HUDEP-2 (cell line): ENCODE data around the gene DNTT.

Source experiments
- DNase-seq, 76 experiments: peaks; one replicate each; lab custom pipeline; 2025; ENCODE audit not compliant: unreplicated experiment in 76 of 76; lab: John Stamatoyannopoulos, UW

The DNTT gene

DNA sequence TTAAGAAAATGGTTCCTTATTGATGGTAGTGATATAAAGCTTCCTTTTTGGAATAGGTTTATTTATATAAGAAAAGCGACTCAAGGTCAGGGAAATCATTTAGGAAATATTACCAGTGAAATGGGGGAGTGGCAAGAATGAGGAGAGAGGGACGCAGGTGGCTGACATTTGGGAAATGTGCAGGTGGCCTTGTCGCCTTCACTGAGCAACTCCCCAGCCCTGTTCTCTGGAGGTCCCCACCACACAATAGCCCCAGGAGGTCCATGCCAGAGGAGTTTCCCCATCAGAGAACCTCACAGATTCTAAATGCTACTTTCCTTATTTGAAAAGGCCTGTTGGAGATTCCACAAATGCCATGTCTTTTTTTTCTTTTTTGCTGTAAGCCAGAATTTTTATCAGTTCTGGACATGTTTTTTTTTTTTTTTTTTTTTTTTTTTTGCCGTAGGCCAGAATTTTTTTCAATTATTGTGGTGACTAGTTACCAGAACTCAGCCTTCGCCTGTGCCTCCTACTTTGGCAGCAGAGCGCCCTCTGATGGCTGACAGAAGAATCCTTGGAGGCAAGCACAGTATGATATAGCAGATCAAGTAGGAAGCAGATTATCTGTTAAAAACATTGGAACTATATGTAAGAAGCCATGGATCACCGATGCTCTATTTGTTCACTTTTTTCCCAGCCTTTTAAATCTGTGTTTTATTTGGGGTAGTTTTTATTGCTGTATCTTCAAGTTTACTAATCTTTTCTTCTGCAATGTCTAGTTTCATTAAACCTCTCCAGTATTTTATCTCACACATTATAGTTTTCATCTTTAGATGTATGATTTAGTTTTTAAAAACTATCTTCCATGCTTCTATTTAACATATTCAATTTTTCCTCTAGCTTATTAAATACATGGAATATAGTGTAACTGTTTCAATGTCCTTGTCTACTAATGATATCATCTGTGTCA is 36.0 kb downstream of the DNTT start:
- DNase-seq: peak in 53 of 76 experiments; percentile 3 to 59 (median 32)

- no peak for DNase-seq
Observed at GRCh38 chr10:96341219-96342182, 37.3 kb downstream of the DNTT start.

DNA sequence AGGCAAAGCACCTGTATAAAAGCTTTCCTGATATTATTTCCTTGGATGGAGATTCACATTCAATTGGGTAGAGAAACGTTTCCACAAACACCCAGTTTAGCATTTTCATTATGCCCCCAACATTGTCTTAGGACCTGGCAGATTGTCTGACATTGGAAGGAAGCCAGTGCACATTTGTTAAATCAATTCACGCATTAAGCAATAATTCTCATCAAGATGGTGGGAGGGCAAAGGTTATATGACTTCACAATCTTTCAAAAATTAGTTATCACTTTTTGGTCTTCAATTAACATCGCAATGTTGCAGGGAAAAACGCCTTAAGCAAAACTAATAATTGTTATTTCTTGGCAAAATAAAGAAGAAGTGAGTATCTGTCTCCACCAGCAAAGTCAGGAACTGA is 38.2 kb downstream of the DNTT start:
- DNase-seq: no peak

DNA sequence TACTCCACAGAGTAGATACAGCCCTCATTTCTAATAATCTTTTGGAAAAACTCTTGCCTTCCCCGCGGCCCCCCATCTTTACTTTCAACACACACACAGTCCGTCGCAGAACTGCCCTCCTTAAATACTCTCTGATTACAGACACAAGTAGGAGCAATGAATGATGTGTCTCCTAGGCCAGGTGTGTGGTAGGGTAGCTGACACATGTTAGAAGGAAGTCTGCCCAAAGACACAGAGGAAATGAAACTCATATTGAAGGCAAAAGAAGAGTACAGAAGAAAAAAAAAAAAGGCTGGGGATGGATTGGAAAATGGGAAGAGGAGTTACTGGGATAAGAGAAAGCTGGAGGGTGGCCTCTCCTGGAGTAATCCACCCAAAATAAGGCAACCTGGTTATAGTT is 39.9 kb downstream of the DNTT start:
- DNase-seq: no peak

- DNase-seq: no peak
Observed at GRCh38 chr10:96345222-96345621, 41.0 kb downstream of the DNTT start.

DNA sequence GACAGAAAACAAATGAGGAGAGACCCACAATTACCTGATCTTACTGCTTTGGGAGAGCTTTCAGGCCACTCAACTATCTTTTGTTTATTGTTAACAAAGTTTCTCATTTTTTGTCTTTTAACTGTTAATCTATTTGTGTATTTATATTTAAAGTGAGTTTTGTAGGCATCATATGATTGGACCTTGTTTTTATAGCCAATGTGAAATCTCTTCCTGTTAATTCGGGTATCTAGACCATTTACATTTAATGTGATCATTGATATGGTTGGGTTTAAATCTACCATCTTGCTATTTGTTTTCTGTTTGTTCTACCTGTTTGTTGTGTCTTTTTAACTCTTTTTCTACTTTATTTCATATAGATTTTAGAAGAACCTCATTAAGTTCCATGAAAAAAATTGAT is 42.1 kb downstream of the DNTT start:
- no peak for DNase-seq

- no peak for DNase-seq
Observed at GRCh38 chr10:96352027-96352426, 47.8 kb downstream of the DNTT start.

DNA sequence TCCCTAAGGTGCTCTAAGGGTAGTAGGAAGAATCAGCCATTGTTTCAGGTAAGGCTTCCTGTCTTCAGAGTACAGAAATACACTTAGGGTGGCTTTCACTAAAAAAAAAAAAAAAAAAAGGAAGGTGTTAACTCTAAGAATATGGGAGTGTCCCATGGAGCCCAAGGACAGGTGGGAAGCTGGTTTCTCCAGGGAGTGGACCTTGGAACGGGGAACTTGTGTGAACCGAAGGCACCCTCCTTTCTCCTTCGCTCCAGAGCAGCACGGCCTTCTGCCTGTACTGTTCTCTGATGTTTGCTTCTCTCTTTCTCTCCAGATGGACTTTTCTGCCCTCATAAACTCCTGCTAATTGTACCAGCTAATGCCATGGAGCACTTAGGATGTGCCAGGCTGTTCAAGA is 48.3 kb downstream of the DNTT start:
- DNase-seq: no peak

DNA sequence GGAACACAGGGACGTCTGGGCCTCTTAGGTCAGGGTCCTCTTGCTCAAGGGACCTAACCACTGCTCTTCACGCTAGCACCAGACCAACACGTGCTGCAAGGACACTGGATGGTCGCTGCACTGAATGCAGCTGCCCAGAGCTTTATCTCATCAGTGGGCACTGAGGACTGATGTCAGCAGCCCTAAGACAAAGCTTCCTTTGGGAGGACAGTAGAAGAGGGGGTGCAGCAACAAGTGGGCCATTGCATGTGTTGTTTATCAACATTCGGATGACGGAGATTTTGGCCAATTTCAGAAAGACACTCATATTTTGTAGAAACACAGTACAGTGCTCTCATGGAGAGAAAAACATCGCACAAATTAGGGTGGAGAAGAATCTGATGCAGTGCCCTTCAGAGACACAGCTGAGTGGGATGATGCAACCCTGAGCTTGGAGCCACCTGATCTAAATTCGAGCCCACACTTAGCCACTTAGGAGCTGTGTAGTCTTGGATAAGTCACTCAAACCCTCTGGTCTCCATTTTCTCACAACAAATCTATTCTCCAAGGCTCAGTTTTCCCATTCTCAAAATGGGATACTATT is 52.9 kb downstream of the DNTT start:
- DNase-seq: no peak

DNA sequence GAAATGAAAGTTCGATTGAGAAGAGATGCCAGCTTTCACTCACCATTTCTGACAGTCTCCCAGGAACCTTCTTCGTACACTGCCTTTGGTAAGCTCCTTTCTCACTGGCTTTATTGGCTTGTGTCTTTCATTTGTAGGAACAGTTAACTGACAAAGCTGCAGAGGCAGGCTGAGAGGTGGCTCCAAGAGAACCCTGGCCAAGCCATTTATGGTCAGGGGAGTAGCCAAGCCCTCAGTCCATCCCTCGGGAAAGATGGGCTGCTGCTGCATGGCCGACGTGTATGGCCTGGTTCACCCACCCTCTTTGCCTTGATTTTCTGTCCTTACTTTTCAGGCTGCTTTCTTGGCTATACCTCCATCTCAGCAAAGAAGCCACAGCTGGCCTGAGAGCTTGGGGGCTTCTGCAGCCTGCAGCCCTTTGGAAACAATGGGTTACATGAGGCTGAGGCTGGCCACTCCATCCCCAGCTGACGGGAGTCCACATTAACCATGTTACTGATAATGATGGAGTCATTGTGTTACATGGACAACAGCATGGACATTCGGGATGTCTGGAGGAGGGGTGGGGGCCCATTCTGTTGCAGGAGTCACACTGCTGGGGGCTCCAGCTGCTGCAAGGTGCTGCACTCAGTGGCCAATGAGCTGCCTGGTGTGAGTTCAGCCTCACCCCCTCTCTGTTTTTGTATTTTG is 54.8 kb downstream of the DNTT start, which contains the start of gene OPALIN:
Gene OPALIN, minus strand, starts transcription at position 152 of the 690 bp plus-strand sequence. Its CDS starts 106 bp downstream, at position 46.
- no peak for DNase-seq

DNA sequence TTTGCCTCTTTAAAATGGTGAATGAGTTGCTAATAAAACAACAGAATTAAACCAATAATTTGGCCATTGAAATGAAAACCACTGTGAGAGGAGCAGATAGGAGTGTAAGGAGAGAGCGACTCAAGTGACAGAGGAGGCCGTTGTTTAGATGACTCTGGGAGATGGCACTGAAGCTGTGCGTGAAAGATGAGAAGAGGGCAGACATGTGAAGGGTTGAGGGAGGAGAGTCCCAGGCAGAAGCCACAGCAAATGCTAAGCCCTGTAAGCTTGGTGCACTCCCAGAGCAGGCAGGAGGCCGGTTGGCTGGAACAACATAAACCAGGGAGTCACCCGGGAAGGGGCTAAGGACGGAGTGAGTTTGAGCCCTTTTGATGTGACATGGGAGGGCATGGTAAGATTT is 55.4 kb downstream of the DNTT start:
- DNase-seq: no peak

DNA sequence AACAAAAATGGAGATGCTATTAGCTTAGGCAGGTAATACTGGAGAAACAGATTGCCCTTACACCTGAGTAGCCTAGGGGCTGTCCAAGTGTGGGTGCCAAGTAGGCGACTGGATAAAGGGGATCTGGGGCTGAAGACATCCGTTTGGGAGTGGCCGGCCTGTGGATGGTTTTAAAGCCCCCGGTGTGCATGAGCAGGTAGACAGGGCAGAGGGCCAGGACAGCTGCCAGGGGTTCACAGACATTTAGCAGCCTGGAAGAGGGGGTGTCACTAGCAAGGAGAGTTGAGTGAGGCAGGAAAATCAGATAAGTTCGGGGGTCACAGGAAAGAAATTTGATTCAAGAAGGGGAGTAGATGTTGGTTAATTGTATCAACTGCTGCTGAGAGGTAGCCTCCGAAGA is 56.1 kb downstream of the DNTT start:
- no peak for DNase-seq

DNA sequence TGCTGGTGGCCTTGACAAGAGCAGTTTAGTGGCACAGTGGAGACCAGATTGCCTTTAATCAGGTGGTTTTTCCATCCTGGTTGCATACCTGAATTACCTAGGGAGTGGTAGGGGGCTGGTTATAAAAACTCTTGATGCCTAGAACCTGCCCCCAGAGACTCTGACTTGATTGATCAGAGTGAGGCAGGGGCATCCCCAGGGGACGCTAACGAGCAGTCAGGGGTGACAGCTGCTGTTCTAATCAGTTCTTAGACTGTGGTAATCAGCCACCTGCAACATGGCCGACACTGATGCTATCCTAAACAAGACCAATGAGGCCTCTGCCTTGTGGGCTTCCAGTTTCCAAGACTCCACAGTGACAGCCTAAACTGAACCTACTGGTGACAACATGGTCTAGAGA is 56.5 kb downstream of the DNTT start:
- no peak for DNase-seq

DNA sequence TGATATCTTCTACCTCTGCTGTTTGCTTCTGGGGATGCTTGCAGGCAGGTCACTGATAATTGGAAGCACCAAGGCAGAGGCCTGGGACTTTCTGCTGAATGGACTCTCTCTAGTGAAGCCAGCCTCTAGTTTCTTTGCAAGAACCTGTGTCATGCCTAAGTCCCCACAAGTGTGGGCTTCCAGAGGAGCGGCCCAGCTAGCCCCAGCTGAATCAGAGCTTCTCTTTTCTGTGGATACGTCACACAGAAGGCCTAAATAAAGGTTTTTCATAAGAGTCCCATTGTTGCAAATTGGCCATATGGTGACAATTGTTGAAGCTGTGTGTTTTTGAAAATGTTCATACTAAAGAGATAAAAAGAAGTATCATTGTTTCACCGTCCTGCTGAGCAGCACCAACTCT is 61.3 kb downstream of the DNTT start:
- DNase-seq: no peak

DNA sequence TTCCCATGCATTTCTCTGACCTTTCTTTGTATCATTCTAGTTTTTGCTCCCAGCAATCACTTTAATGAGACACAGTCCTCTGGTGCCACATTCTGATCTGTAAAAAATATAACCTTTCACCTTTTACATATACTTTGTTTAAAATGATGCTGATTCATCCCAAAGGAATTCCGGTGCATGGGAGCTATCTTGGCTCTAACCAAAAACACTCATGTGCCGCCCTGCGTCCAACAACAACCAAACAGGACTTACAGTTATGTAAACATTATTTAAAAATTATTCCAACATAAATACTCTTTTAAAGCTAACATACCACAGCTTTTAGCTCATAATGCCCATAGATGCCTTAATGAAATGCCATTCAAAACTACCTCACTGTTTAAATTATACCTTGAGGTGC is 62.3 kb downstream of the DNTT start:
- no peak for DNase-seq

DNA sequence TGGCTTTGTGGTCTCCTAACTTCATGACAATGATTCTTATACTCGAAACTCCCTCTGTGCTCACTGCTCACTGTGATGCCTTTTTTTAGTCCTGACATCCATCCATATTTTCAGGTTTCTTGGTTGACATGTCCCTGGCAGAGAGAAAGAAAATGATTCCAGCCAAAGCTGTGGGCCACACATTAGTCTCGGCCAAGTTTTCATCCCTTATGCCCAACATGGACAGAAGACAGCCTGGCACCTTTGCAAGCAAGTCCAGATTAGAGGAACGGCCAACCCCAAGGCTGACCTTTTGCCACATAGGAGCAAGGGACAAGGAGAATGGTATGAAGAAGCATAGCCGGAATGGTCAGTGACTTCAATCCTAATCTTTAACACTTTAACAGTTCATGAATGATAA is 63.2 kb downstream of the DNTT start:
- DNase-seq: no peak

GRCh38 chr10:96368971-96369370 is 64.7 kb downstream of the DNTT start:
- no peak for DNase-seq

DNA sequence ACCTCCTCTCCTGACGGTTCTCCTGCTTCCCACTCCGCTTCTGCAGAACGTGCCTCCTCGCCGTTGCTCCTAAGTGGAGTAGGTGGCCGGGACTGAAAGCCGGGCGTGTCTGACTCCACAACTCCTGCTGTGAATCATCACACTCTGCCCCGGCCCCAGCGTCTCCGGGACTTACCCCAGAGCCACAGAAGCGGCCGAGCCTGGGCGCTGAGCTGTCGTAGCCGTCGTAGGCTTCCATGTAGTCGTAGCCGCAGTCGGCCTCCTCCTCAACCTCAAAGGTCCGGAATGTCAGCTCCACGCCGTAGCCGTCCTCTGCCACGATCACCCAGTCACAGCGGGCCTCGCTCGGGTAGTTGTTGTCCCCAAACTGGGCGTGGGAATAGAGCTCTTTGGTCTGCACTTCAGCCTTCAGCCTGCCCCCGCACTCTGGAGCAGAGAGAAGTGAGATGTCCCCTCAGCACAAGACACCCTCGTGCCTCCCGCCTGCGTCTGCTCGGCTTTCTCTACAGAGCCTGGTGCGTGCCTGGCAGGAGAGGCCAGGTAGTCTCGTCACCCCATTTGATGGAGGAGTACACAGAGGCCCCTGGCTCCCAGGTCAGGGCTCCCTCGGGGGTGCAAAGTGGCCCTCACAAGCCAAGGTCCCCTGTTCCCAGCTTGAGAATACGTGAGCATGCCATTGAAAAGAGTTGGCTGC is 65.8 kb downstream of the DNTT start:
- no peak for DNase-seq

DNA sequence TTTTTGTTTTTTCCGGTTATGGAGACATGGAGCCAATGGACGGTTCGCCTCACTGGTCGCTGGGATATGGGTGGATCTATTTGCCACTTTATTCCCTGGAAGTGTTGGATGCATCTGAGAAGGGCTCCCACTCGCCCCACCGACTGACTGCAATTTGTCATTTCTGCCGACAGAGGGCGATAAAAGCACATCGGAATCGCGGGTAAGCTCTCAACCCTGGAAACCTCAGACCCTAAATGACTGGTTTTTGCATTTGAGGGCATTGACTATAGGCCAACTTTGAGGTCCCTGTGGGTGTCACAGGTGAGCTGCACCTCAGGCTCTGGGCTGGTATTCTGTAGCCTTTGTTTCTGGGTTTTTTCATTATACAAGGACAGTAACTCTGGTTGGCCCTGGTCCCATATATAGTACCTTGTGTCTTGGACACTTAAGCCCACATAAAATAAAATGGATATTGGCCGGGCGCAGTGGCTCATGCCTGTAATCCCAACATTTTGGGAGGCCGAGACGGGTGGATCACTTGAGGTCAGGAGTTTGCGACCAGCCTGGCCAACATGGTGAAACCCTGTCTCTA is 66.4 kb downstream of the DNTT start:
- DNase-seq: peak in 38 of 76 experiments; percentile 1 to 56 (median 23)
